Measurements from ENCODE around the gene KCNK5. TPM values are rescaled to one million over a fixed set of nuclear protein-coding genes. Genes with fewer than 3 reads are reported as not detected.

KCNK5 gene
- total and polyA plus RNA-seq, 2 of the 8 experiments (the other 6 are each of a cell fraction or from before 2014, with no cell fraction given), result 20.9 to 44.3 TPM

GRCh38 chr6:39224011-39224410 is 5.3 kb downstream of the KCNK5 start:
- Histone ChIP-seq H2BK15ac (ENCODE audit: low read length) (no peak overlapping the region), H3K4me2 (ENCODE audit: insufficient read depth in 1 of 2, low read depth in 2 of 2, low read length in 2 of 2) (0 out of 4 replicates have a peak overlapping the region, but pooled peaks of 1 of the 2 experiments have one; percentile 4), H4K20me1 (replicated peaks in 1 of 2; ENCODE audit: control insufficient read depth in 1 of 2, insufficient read depth in 2 of 2, low read length in 2 of 2) (peaks cover 41 to 63% of the 10 kb centered on the region in 2 experiments), H3K4me3 (ENCODE audit: extremely low read depth in 1 of 4, insufficient read depth in 2 of 4, low read depth in 3 of 4, low read length in 4 of 4) (no peak overlapping the region), H2BK5ac (ENCODE audit: low read depth, low read length) (no peak overlapping the region), H4K91ac (replicated peaks; ENCODE audit: insufficient read length, low read length) (no peak overlapping the region), H3K56ac (replicated peaks; ENCODE audit: insufficient read length, low read depth, low read length) (no peak overlapping the region), H4K8ac (ENCODE audit: extremely low read depth, insufficient read depth, low read length) (no peak overlapping the region), H3K14ac (ENCODE audit: insufficient read length) (no peak overlapping the region), H2BK12ac (ENCODE audit: low read depth, low read length) (no peak overlapping the region), H3K23me2 (ENCODE audit: low read depth, low read length) (peaks cover 19% of the 10 kb centered on the region), H2BK20ac (ENCODE audit: low read length) (no peak overlapping the region), H2BK120ac (replicated peaks; ENCODE audit: low read depth, low read length) (no peak overlapping the region), H3K23ac (ENCODE audit: insufficient read length) (no peak overlapping the region), H3K79me1 (ENCODE audit: low read depth, low read length) (peaks cover 21% of the 10 kb centered on the region), H2AFZ (ENCODE audit: low read length) (no peak overlapping the region), H3K27ac (ENCODE audit: low read depth, low read length) (no peak overlapping the region), H3K9ac (replicated peaks in 1 of 4; ENCODE audit: extremely low read depth in 1 of 4, low read depth in 3 of 4, low read length in 3 of 4) (no peak overlapping the region), H3K4ac (replicated peaks; ENCODE audit: insufficient read length, low read depth, low read length) (no peak overlapping the region), H3K9me3 (ENCODE audit: insufficient read depth in 2 of 2, low read depth in 1 of 2, low read length in 1 of 2) (no peaks in the 10 kb centered on the region), H4K5ac (ENCODE audit: insufficient read length, low read depth, low read length) (no peak overlapping the region), H3K4me1 (replicated peaks in 1 of 4; ENCODE audit: control insufficient read depth in 3 of 4, insufficient read depth in 4 of 4, low read length in 3 of 4) (peaks cover 14 to 43% (median 24%) of the 10 kb centered on the region in 4 experiments), H3K27me3 (replicated peaks in 1 of 4; ENCODE audit: control insufficient read depth in 3 of 4, extremely low read depth in 1 of 4, insufficient read depth in 3 of 4, low read length in 3 of 4) (no peaks in the 10 kb centered on the region; a peak in 1 of 7 replicates), H3K18ac (ENCODE audit: extremely low read depth, low read length) (no peak overlapping the region), H3K36me3 (ENCODE audit: control insufficient read depth in 2 of 4, insufficient read depth in 4 of 4, low read length in 3 of 4) (peaks cover 0 to 5% (median 0%) of the 10 kb centered on the region in 4 experiments; a peak in 4 of 8 replicates), H2AK5ac (ENCODE audit: low read depth, low read length) (no peak overlapping the region), H3K79me2 (ENCODE audit: control insufficient read depth in 1 of 2, insufficient read depth in 2 of 2, low read length in 2 of 2) (peaks cover 45 to 99% of the 10 kb centered on the region in 2 experiments)
- WGBS, 2 experiments (ENCODE audit: extremely low coverage in 1 of 2, insufficient coverage in 1 of 2, insufficient read length in 1 of 2, insufficient replicate concordance in 2 of 2, low coverage in 1 of 2, low lambda C conversion rate in 2 of 2, missing lambda C conversion rate in 1 of 2), result 80% methylated on average over 2 of the region's 2 CpGs; no CpG with 5 or more reads in 1 of the 2 experiments
- POLR2A ChIA-PET (ENCODE audit: partially characterized antibody), result interaction anchor here (0.9 kb wide), 1 partner anchor 16 kb away, joined by 3 read pairs; no protein-coding TSS in a partner anchor
- DNase-seq (ENCODE audit: low read depth in 1 of 2, low spot score in 2 of 2) (no peak), FAIRE-seq (no peak)
- CTCF ChIA-PET (ENCODE audit: partially characterized antibody), result interaction anchor here (1.0 to 72.8 kb wide), 5 partner anchors 20 to 72 kb away, joined by 3 to 1738 read pairs (median 5); partner anchors contain the start of gene KCNK17
- no peak for TF ChIP-seq RBBP5 (IDR thresholded peaks at IDR 0.05; ENCODE audit: borderline replicate concordance, low read depth, low read length)
- TF ChIP-seq TAF1 (IDR thresholded peaks at IDR 0.05; ENCODE audit: low read depth, low read length), result no peak
- TF ChIP-seq TEAD4 (IDR thresholded peaks at IDR 0.05; ENCODE audit: low read depth, low read length), result no peak
- no peak for TF ChIP-seq USF2 (IDR thresholded peaks at IDR 0.05; ENCODE audit: low read length)
